SH-SY5Y (cell line): Measurements from ENCODE around the gene EDC4.

Experiments used
- GATA2 ChIP-seq: IDR thresholded peaks from 2 replicates; pipeline ENCODE4 v1.6.1; 2011; ENCODE audit warnings: mild to moderate bottlenecking, low read depth, low read length
- GATA3 ChIP-seq: IDR thresholded peaks from 2 replicates; pipeline ENCODE4 v1.6.1; 2011; ENCODE audit warnings: low read depth, mild to moderate bottlenecking, low read length, moderate library complexity

GRCh38 chr16:67845291-67846062 lies 27.4 kb upstream of the EDC4 start:
- TF ChIP-seq GATA2 (no peak), GATA3 (no peak)
